ENCODE data around the gene ZNF749.
"Not testable (repeated sequence)": the region's sequence is repeated elsewhere in the genome, so short reads cannot be mapped to it uniquely, and the experiment has no call there.

The ZNF749 gene

GRCh38 chr19:57473646-57474045, 38.5 kb downstream of the ZNF749 start:
- no peak for DNase-seq

GRCh38 chr19:57477191-57478008, 42.3 kb downstream of the ZNF749 start, which contains the start of gene ZNF772:
ZNF772 (minus strand) TSS chr19:57477566; CDS start chr19:57477309, 257 bp downstream.
- DNase-seq, result peak; percentile 77

- DNase-seq, result peak; percentile 41
Observed at GRCh38 chr19:57487477-57488298, 52.6 kb downstream of the ZNF749 start, which contains the start of gene ZNF419. ZNF419 (plus strand) TSS chr19:57487750; CDS start chr19:57487951, 201 bp downstream.

GRCh38 chr19:57488299-57488644, 53.1 kb downstream of the ZNF749 start:
- DNase-seq, result not testable (repeated sequence)

All from NCI-H2029 treated with DMSO at 0.1 percent for 48 hours (cell line).